K562 treated with DMSO at 1 percent for 24 hours (cell line): ENCODE data around the gene PLAAT2. TPM values are rescaled to one million over a fixed set of nuclear protein-coding genes. Genes with fewer than 3 reads are reported as not detected.

Experiments
- total RNA-seq: library from RNA; unstranded; fragments of 300-600 nt; gene quantifications from 2 replicates; pipeline ENCODE4 v1.2.3, GENCODE V29; 2022; ENCODE audit warnings: low read depth; ENCODE audit not compliant: insufficient read depth

The PLAAT2 gene
- total RNA-seq: not detected in 2 replicates

GRCh38 chr11:63563201-63564055 is at the start of gene PLAAT2:
PLAAT2 (minus strand) TSS chr11:63563379; CDS start chr11:63563324, 55 bp downstream.

GRCh38 chr11:63536669-63537292 is 26.4 kb downstream of the PLAAT2 start, which contains the start of gene PLAAT4:
PLAAT4 (plus strand) TSS chr11:63536808; CDS start chr11:63536869, 61 bp downstream.

GRCh38 chr11:63505857-63506528 is 57.2 kb downstream of the PLAAT2 start, which contains the start of gene LGALS12:
LGALS12 (plus strand) TSS chr11:63506084; CDS start chr11:63506459, 375 bp downstream.

Other genes starting within 250 kb of the PLAAT2 start
- gene SLC22A9, start 193.6 kb downstream of the PLAAT2 start, total RNA-seq: not detected in 2 replicates
- gene PLAAT5, start 72.2 kb downstream of the PLAAT2 start, total RNA-seq: not detected in 2 replicates
- 5.1 and 6.2 TPM in 2 replicates for gene LGALS12, start 57.3 kb downstream of the PLAAT2 start, total RNA-seq
- gene PLAAT4, start 26.6 kb downstream of the PLAAT2 start, total RNA-seq: 26.4 and 32.2 TPM in 2 replicates
- gene PLAAT3, start 51.1 kb upstream of the PLAAT2 start, total RNA-seq: 14.5 and 14.8 TPM in 2 replicates
- 6.4 and 7.8 TPM in 2 replicates for gene ATL3, start 108.0 kb upstream of the PLAAT2 start, total RNA-seq
- gene RTN3, start 118.1 kb upstream of the PLAAT2 start, total RNA-seq: 222 and 240 TPM in 2 replicates
- 13.0 and 18.0 TPM in 2 replicates for gene ZFTA, start 205.4 kb upstream of the PLAAT2 start, total RNA-seq